ENCODE data around the gene FASLG. TPM values are rescaled to one million over a fixed set of nuclear protein-coding genes. Genes with fewer than 3 reads are reported as not detected.

FASLG gene
- total RNA-seq, 3 donors from 2014 or later (not counting 1 experiment from before 2014, with no cell fraction given): 22.1 to 44.5 (median 24.1) TPM

DNA sequence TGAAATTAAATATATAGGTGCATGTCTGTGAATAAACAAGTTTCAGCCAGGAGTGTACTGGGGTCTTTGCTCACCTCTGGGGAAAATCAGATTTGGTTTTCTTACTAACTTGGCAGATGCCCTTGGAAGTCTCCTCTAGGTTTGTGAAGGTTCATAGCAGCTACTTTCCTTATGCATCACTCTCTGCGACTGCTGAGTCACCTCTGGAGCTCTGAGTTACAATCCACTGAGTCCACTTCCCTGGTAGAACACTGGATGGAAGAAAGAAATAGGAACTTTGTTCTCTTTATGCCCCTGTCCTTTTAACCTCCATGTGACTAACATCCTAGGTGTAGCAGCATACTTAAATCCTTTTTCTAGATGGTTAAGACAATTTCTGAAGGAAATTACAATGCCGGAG, 4.4 kb upstream of the FASLG start:
- Mint-ChIP-seq H3K9me3 (no peaks in the 10 kb centered on the region), H3K27ac (no peak overlapping the region), H3K27me3 (ENCODE audit: low read depth in 2 of 2) (no peaks in the 10 kb centered on the region), H3K4me3 (no peak overlapping the region), H3K36me3 (no peaks in the 10 kb centered on the region), H3K4me1 (peaks cover 26 to 35% of the 10 kb centered on the region in 2 donors)
- DNase-seq: no peak
- 91% methylated on average over 1 of the region's 2 CpGs for WGBS (ENCODE audit: insufficient coverage)
- intact Hi-C loops (cut with micrococcal nuclease): no loop called here
- ATAC-seq: no peak
- no peak for TF ChIP-seq CTCF (IDR thresholded peaks at IDR 0.05)
- Histone ChIP-seq H3K36me3 (ENCODE audit: control insufficient read depth, insufficient read depth, low read length) (no peaks in the 10 kb centered on the region), H3K27me3 (ENCODE audit: control insufficient read depth, insufficient read depth, low read length) (no peaks in the 10 kb centered on the region), H3K9me3 (ENCODE audit: control insufficient read depth, insufficient read depth, low read length) (no peaks in the 10 kb centered on the region), H3K4me1 (ENCODE audit: control insufficient read depth, insufficient read depth, low read length) (peaks cover 13% of the 10 kb centered on the region), H3K4me3 (ENCODE audit: low read length) (no peak overlapping the region), H3K27ac (ENCODE audit: low read length) (no peak overlapping the region)

DNA sequence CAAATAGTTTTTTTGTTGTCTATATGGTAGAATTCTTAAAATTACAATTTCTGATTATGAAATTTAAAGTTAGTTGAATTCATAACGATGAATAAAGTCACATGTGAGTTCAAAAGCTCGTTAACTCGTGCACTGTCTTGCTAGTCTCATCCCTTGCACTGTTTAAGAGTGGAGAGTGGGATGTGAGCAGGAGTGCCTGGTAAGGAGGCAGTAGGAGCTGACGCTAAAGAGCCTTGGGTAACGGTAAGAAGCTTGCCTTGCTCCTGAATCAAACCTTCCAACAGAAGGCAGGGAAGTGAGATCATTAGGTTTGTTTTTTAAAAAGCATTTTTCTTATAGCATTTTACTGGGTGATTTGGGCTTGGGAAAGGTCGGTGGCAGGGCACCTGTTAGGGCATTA, 2.3 kb upstream of the FASLG start:
- Mint-ChIP-seq H3K27ac (peak overlapping the region in 1 of 2 donors; percentile 15), H3K9me3 (no peaks in the 10 kb centered on the region), H3K4me3 (peak overlapping the region; percentile 32), H3K36me3 (peaks cover 11% of the 10 kb centered on the region), H3K27me3 (ENCODE audit: low read depth in 2 of 2) (no peaks in the 10 kb centered on the region), H3K4me1 (peaks cover 42 to 52% of the 10 kb centered on the region in 2 donors)
- WGBS (ENCODE audit: insufficient coverage): 93% methylated on average over 6 of the region's 6 CpGs
- H3K4me3 ChIP-seq (ENCODE audit: low read length): no peak overlapping the region
- no peaks in the 10 kb centered on the region for H3K9me3 ChIP-seq (ENCODE audit: control insufficient read depth, insufficient read depth, low read length)
- H3K27me3 ChIP-seq (ENCODE audit: control insufficient read depth, insufficient read depth, low read length): no peaks in the 10 kb centered on the region
- no peaks in the 10 kb centered on the region for H3K36me3 ChIP-seq (ENCODE audit: control insufficient read depth, insufficient read depth, low read length)
- DNase-seq (no peak), ATAC-seq (no peak)
- H3K27ac ChIP-seq (ENCODE audit: low read length): no peak overlapping the region
- peaks cover 13% of the 10 kb centered on the region for H3K4me1 ChIP-seq (ENCODE audit: control insufficient read depth, insufficient read depth, low read length)
- no peak for TF ChIP-seq CTCF (IDR thresholded peaks at IDR 0.05)
- intact Hi-C loops (cut with micrococcal nuclease): no loop called here

DNA sequence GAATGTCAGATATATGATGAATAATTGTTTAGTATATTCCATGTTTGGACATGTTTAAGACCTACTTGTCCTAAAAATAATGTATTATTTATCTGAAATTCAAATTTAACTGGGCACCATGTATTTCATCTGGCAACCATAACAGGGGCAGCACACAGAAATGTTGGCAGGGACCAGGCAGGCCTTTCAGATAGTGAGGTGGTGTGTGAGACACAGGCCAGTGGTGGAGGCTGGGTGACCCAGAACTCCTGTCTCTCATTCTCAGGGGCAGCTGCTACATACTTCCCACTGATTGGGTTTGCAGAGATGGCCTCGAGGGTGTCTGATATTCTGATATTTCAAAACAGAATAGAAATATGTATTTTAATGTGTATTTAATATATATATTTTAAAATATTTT, 1.3 kb upstream of the FASLG start:
- H3K36me3 Mint-ChIP-seq: peaks cover 11% of the 10 kb centered on the region
- H3K27me3 Mint-ChIP-seq (ENCODE audit: low read depth in 2 of 2): no peaks in the 10 kb centered on the region
- H3K4me1 Mint-ChIP-seq: peaks cover 50 to 62% of the 10 kb centered on the region in 2 donors
- Histone ChIP-seq H3K36me3 (ENCODE audit: control insufficient read depth, insufficient read depth, low read length) (no peaks in the 10 kb centered on the region), H3K9me3 (ENCODE audit: control insufficient read depth, insufficient read depth, low read length) (no peaks in the 10 kb centered on the region), H3K27me3 (ENCODE audit: control insufficient read depth, insufficient read depth, low read length) (no peaks in the 10 kb centered on the region), H3K27ac (ENCODE audit: low read length) (no peak overlapping the region), H3K4me1 (ENCODE audit: control insufficient read depth, insufficient read depth, low read length) (peaks cover 13% of the 10 kb centered on the region), H3K4me3 (ENCODE audit: low read length) (no peak overlapping the region)
- no peak for TF ChIP-seq CTCF (IDR thresholded peaks at IDR 0.05)
- H3K27ac Mint-ChIP-seq: no peak overlapping the region
- intact Hi-C loops (cut with micrococcal nuclease): no loop called here
- H3K4me3 Mint-ChIP-seq: no peak overlapping the region
- H3K9me3 Mint-ChIP-seq: no peaks in the 10 kb centered on the region
- ATAC-seq (no peak), DNase-seq (no peak)
- no CpG with 5 or more reads among the region's 1 CpG for WGBS (ENCODE audit: insufficient coverage)

- peak overlapping the region; percentile 98 for H3K27ac Mint-ChIP-seq
- Histone ChIP-seq H3K4me3 (ENCODE audit: low read length) (peak overlapping the region; percentile 72), H3K36me3 (ENCODE audit: control insufficient read depth, insufficient read depth, low read length) (peaks cover 23% of the 10 kb centered on the region), H3K27me3 (ENCODE audit: control insufficient read depth, insufficient read depth, low read length) (no peaks in the 10 kb centered on the region), H3K9me3 (ENCODE audit: control insufficient read depth, insufficient read depth, low read length) (no peaks in the 10 kb centered on the region), H3K4me1 (ENCODE audit: control insufficient read depth, insufficient read depth, low read length) (peaks cover 31% of the 10 kb centered on the region), H3K27ac (ENCODE audit: low read length) (peak overlapping the region; percentile 51)
- DNase-seq (peak in 1 of 2 donors; percentile 38), ATAC-seq (peak; percentile 18 to 39 (median 32))
- TF ChIP-seq CTCF (IDR thresholded peaks at IDR 0.05): no peak
- WGBS (ENCODE audit: insufficient coverage): 40% methylated on average over 2 of the region's 3 CpGs
- H3K27me3 Mint-ChIP-seq (ENCODE audit: low read depth in 2 of 2): no peaks in the 10 kb centered on the region
- H3K4me1 Mint-ChIP-seq: peaks cover 75 to 80% of the 10 kb centered on the region in 2 donors
- no peaks in the 10 kb centered on the region for H3K9me3 Mint-ChIP-seq
- peak overlapping the region; percentile 92 for H3K4me3 Mint-ChIP-seq
- H3K36me3 Mint-ChIP-seq: peaks cover 36% of the 10 kb centered on the region
- intact Hi-C loops (cut with micrococcal nuclease): loop anchor here (1.0 to 10.0 kb wide), 3 partner anchors 9 to 1176 kb away; partner anchors contain the start of genes PRRC2C and SUCO
Observed at GRCh38 chr1:172661107-172661506, 2.2 kb downstream of the FASLG start.
